Hepatocyte (in vitro differentiated cells): ENCODE results near the gene EPS8L1. TPM values are rescaled to one million over a fixed set of nuclear protein-coding genes. Genes with fewer than 3 reads are reported as not detected.

Experiments used
- DNase-seq: peaks from one replicate; pipeline ENCODE4 v3.0.0-alpha.2; 2016; ENCODE audit warnings: low spot score
- H2AFZ ChIP-seq: fragments of 200-600 bp; sonication (generic); 2 replicates; pipeline ENCODE4 v1.6.0; 2016; ENCODE audit warnings: antibody characterized with exemption, mild to moderate bottlenecking
- H3K27ac ChIP-seq: fragments of 200-600 bp; sonication (generic); 2 replicates; pipeline ENCODE4 v1.5.1; 2016; ENCODE audit warnings: mild to moderate bottlenecking
- H3K27me3 ChIP-seq: fragments of 200-600 bp; sonication (generic); 2 replicates; pipeline ENCODE4 v1.6.1; 2016
- H3K36me3 ChIP-seq: fragments of 200-600 bp; sonication (generic); replicated peaks from 2 replicates; pipeline ENCODE4 v1.5.1; 2016; ENCODE audit warnings: low read depth; ENCODE audit not compliant: insufficient read depth
- H3K4me1 ChIP-seq: fragments of 200-600 bp; sonication (generic); 2 replicates; pipeline ENCODE4 v1.5.1; 2016; ENCODE audit warnings: mild to moderate bottlenecking, moderate library complexity; ENCODE audit not compliant: insufficient read depth
- H3K4me2 ChIP-seq: fragments of 200-600 bp; sonication (generic); 2 replicates; pipeline ENCODE4 v1.6.0; 2016
- H3K4me3 ChIP-seq: fragments of 200-600 bp; sonication (generic); 2 replicates; pipeline ENCODE4 v1.5.1; 2016; ENCODE audit warnings: mild to moderate bottlenecking
- H3K79me2 ChIP-seq: fragments of 200-600 bp; sonication (generic); 2 replicates; pipeline ENCODE4 v1.6.0; 2017; ENCODE audit warnings: mild to moderate bottlenecking
- H3K9me2 ChIP-seq: fragments of 200-600 bp; sonication (generic); replicated peaks from 2 replicates; pipeline ENCODE4 v1.6.0; 2017; ENCODE audit warnings: mild to moderate bottlenecking; ENCODE audit not compliant: insufficient read depth
- H3K9me3 ChIP-seq: fragments of 200-600 bp; sonication (generic); 2 replicates; pipeline ENCODE4 v1.5.1; 2016; ENCODE audit warnings: low read depth, mild to moderate bottlenecking
- H4K20me1 ChIP-seq: fragments of 200-600 bp; sonication (generic); 2 replicates; pipeline ENCODE4 v1.6.0; 2016; ENCODE audit warnings: mild to moderate bottlenecking; ENCODE audit not compliant: insufficient read depth, poor library complexity, severe bottlenecking
- CTCF ChIP-seq: fragments of 200-600 bp; sonication (generic); IDR thresholded peaks from 2 replicates; pipeline ENCODE4 v1.5.1; 2016; ENCODE audit warnings: antibody characterized with exemption, mild to moderate bottlenecking; ENCODE audit not compliant: poor library complexity
- EZH2 ChIP-seq: fragments of 200-600 bp; sonication (generic); IDR thresholded peaks from 2 replicates; pipeline ENCODE4 v1.6.1; 2016; ENCODE audit warnings: antibody characterized with exemption, mild to moderate bottlenecking, borderline replicate concordance
- EZH2phosphoT487 ChIP-seq: fragments of 200-600 bp; sonication (generic); IDR thresholded peaks from one replicate; pipeline ENCODE4 v1.6.1; 2018; ENCODE audit warnings: antibody characterized with exemption, mild to moderate bottlenecking, low read depth, moderate library complexity; ENCODE audit not compliant: unreplicated experiment, severe bottlenecking
- WGBS: methylation state at CpG from one replicate; pipeline ENCODE4 v1.1.6; 2016; ENCODE audit warnings: low lambda C conversion rate; ENCODE audit errors: missing lambda C conversion rate; 5-methylcytosine and 5-hydroxymethylcytosine counted together
- polyA plus RNA-seq: library from polyadenylated mRNA; unstranded; fragments of >200 nt; fragmentation: Nextera tagmentation; extraction: Ambion mirVana; gene quantifications from 2 replicates; pipeline ENCODE4 v1.2.1, GENCODE V29; 2016
- total RNA-seq: library from RNA; depleted of rRNA; stranded (reverse); fragments of >200 nt; gene quantifications from 2 replicates; pipeline ENCODE4 v1.2.3, GENCODE V29; 2014

The EPS8L1 gene
- total and polyA plus RNA-seq, 2 experiments from 2014 or later, result 20.5 to 33.8 TPM

GRCh38 chr19:55113570-55114039, 37.9 kb downstream of the EPS8L1 start:
- TF ChIP-seq CTCF (no peak), EZH2phosphoT487 (no peak), EZH2 (no peak)
- H3K4me3 ChIP-seq, result no peak overlapping the region
- 32% methylated on average over 12 of the region's 12 CpGs for WGBS
- peaks cover 42% of the 10 kb centered on the region for H4K20me1 ChIP-seq
- no peaks in the 10 kb centered on the region for H3K27me3 ChIP-seq
- H3K9me2 ChIP-seq, result no peaks in the 10 kb centered on the region
- H3K4me1 ChIP-seq, result peaks cover 29% of the 10 kb centered on the region
- no peaks in the 10 kb centered on the region for H3K36me3 ChIP-seq
- H3K4me2 ChIP-seq, result peak overlapping the region; percentile 98
- peak overlapping the region; percentile 95 for H3K27ac ChIP-seq
- H3K9me3 ChIP-seq, result no peaks in the 10 kb centered on the region
- H3K79me2 ChIP-seq, result peaks cover 65% of the 10 kb centered on the region
- H2AFZ ChIP-seq, result no peak overlapping the region
- DNase-seq, result peak; percentile 95

- H2AFZ ChIP-seq, result no peak overlapping the region
- no peak for DNase-seq
- no peak for TF ChIP-seq CTCF
- H3K27me3 ChIP-seq, result no peaks in the 10 kb centered on the region
- H3K4me3 ChIP-seq, result no peak overlapping the region
- no peaks in the 10 kb centered on the region for H3K36me3 ChIP-seq
- peak overlapping the region; percentile 98 for H3K4me2 ChIP-seq
- peak overlapping the region; percentile 89 for H3K27ac ChIP-seq
- peaks cover 57% of the 10 kb centered on the region for H3K79me2 ChIP-seq
- 92% methylated on average over 6 of the region's 9 CpGs for WGBS
- peaks cover 42% of the 10 kb centered on the region for H4K20me1 ChIP-seq
- H3K9me3 ChIP-seq, result no peaks in the 10 kb centered on the region
- peaks cover 29% of the 10 kb centered on the region for H3K4me1 ChIP-seq
- no peaks in the 10 kb centered on the region for H3K9me2 ChIP-seq
Observed at GRCh38 chr19:55114566-55115145, 39.0 kb downstream of the EPS8L1 start.

GRCh38 chr19:55115446-55116065, 39.9 kb downstream of the EPS8L1 start:
- Histone ChIP-seq H3K27ac (peak overlapping the region; percentile 89), H4K20me1 (peaks cover 40% of the 10 kb centered on the region), H3K9me2 (no peaks in the 10 kb centered on the region), H3K79me2 (peaks cover 55% of the 10 kb centered on the region), H3K27me3 (no peaks in the 10 kb centered on the region), H2AFZ (no peak overlapping the region), H3K9me3 (no peaks in the 10 kb centered on the region), H3K4me3 (peak overlapping the region; percentile 98), H3K4me2 (peak overlapping the region; percentile 98), H3K4me1 (peaks cover 29% of the 10 kb centered on the region), H3K36me3 (no peaks in the 10 kb centered on the region)
- WGBS, result 85% methylated on average over 10 of the region's 13 CpGs
- no peak for TF ChIP-seq CTCF
- TF ChIP-seq EZH2phosphoT487, result no peak
- DNase-seq, result peak; percentile 55
